ENCODE data around the gene LAMTOR5.
"Not testable (repeated sequence)": the region's sequence is repeated elsewhere in the genome, so short reads cannot be mapped to it uniquely, and the experiment has no call there.

The LAMTOR5 gene

GRCh38 chr1:110440877-110441276 lies 33.4 kb upstream of the LAMTOR5 start:
- WGBS = 57% methylated on average over 3 of the region's 3 CpGs
- no peaks in the 10 kb centered on the region for H3K9me3 ChIP-seq (ENCODE audit: insufficient read depth, low read depth, low read length)
- H3K36me3 ChIP-seq (ENCODE audit: insufficient read depth, low read length) = no peaks in the 10 kb centered on the region
- H3K9ac ChIP-seq (ENCODE audit: low read depth, low read length) = no peak overlapping the region
- no peak overlapping the region for H3K27ac ChIP-seq (ENCODE audit: low read depth, low read length)
- no peaks in the 10 kb centered on the region for H3K27me3 ChIP-seq (ENCODE audit: insufficient read depth, low read length)
- peaks cover 4% of the 10 kb centered on the region; the same call in 1 of the 2 replicates for H3K4me1 ChIP-seq (ENCODE audit: insufficient read depth, low read length)
- H3K4me3 ChIP-seq (ENCODE audit: low read length) = no peak overlapping the region

- H3K9ac ChIP-seq (ENCODE audit: low read depth, low read length); H3K27ac ChIP-seq (ENCODE audit: low read depth, low read length); H3K4me3 ChIP-seq (ENCODE audit: low read length); H3K9me3 ChIP-seq (ENCODE audit: insufficient read depth, low read depth, low read length); H3K36me3 ChIP-seq (ENCODE audit: insufficient read depth, low read length); H3K27me3 ChIP-seq (ENCODE audit: insufficient read depth, low read length); H3K4me1 ChIP-seq (ENCODE audit: insufficient read depth, low read length): not testable (repeated sequence)
- WGBS = 89% methylated on average over 2 of the region's 3 CpGs
These were observed 32.4 kb upstream of the LAMTOR5 start for GRCh38 chr1:110439873-110440272.

GRCh38 chr1:110438893-110439292 lies 31.4 kb upstream of the LAMTOR5 start:
- H3K27ac ChIP-seq (ENCODE audit: low read depth, low read length) = no peak overlapping the region
- no peaks in the 10 kb centered on the region for H3K9me3 ChIP-seq (ENCODE audit: insufficient read depth, low read depth, low read length)
- 92% methylated on average over 4 of the region's 4 CpGs for WGBS
- H3K4me1 ChIP-seq (ENCODE audit: insufficient read depth, low read length) = peaks cover 9% of the 10 kb centered on the region
- no peaks in the 10 kb centered on the region for H3K27me3 ChIP-seq (ENCODE audit: insufficient read depth, low read length)
- no peak overlapping the region for H3K4me3 ChIP-seq (ENCODE audit: low read length)
- no peaks in the 10 kb centered on the region for H3K36me3 ChIP-seq (ENCODE audit: insufficient read depth, low read length)
- no peak overlapping the region for H3K9ac ChIP-seq (ENCODE audit: low read depth, low read length)

GRCh38 chr1:110437645-110438299 lies 30.3 kb upstream of the LAMTOR5 start:
- WGBS = 64% methylated on average over 9 of the region's 9 CpGs
- not testable (repeated sequence) for H3K4me3 ChIP-seq (ENCODE audit: low read length); H3K27me3 ChIP-seq (ENCODE audit: insufficient read depth, low read length); H3K9me3 ChIP-seq (ENCODE audit: insufficient read depth, low read depth, low read length); H3K27ac ChIP-seq (ENCODE audit: low read depth, low read length); H3K36me3 ChIP-seq (ENCODE audit: insufficient read depth, low read length); H3K9ac ChIP-seq (ENCODE audit: low read depth, low read length)
- peaks cover 16% of the 10 kb centered on the region for H3K4me1 ChIP-seq (ENCODE audit: insufficient read depth, low read length)

- Histone ChIP-seq H3K4me3 (ENCODE audit: low read length) (no peak overlapping the region), H3K27ac (ENCODE audit: low read depth, low read length) (no peak overlapping the region), H3K36me3 (ENCODE audit: insufficient read depth, low read length) (no peaks in the 10 kb centered on the region), H3K4me1 (ENCODE audit: insufficient read depth, low read length) (peaks cover 16% of the 10 kb centered on the region), H3K27me3 (ENCODE audit: insufficient read depth, low read length) (no peaks in the 10 kb centered on the region), H3K9me3 (ENCODE audit: insufficient read depth, low read depth, low read length) (no peaks in the 10 kb centered on the region), H3K9ac (ENCODE audit: low read depth, low read length) (no peak overlapping the region)
- WGBS = 61% methylated on average over 7 of the region's 7 CpGs
These were observed 29.1 kb upstream of the LAMTOR5 start for GRCh38 chr1:110436635-110437034.

- no peak overlapping the region for H3K9ac ChIP-seq (ENCODE audit: low read depth, low read length)
- H3K4me3 ChIP-seq (ENCODE audit: low read length) = no peak overlapping the region
- H3K9me3 ChIP-seq (ENCODE audit: insufficient read depth, low read depth, low read length) = no peaks in the 10 kb centered on the region
- H3K27me3 ChIP-seq (ENCODE audit: insufficient read depth, low read length) = no peaks in the 10 kb centered on the region
- peaks cover 16% of the 10 kb centered on the region for H3K4me1 ChIP-seq (ENCODE audit: insufficient read depth, low read length)
- 97% methylated on average over 3 of the region's 3 CpGs for WGBS
- no peaks in the 10 kb centered on the region for H3K36me3 ChIP-seq (ENCODE audit: insufficient read depth, low read length)
- H3K27ac ChIP-seq (ENCODE audit: low read depth, low read length) = no peak overlapping the region
These were observed 27.5 kb upstream of the LAMTOR5 start for GRCh38 chr1:110434946-110435345.

- H3K27ac ChIP-seq (ENCODE audit: low read depth, low read length) = no peak overlapping the region
- H3K9ac ChIP-seq (ENCODE audit: low read depth, low read length) = no peak overlapping the region
- WGBS = 15% methylated on average over 3 of the region's 3 CpGs
- no peaks in the 10 kb centered on the region for H3K36me3 ChIP-seq (ENCODE audit: insufficient read depth, low read length)
- H3K27me3 ChIP-seq (ENCODE audit: insufficient read depth, low read length) = no peaks in the 10 kb centered on the region
- no peak overlapping the region for H3K4me3 ChIP-seq (ENCODE audit: low read length)
- no peaks in the 10 kb centered on the region for H3K9me3 ChIP-seq (ENCODE audit: insufficient read depth, low read depth, low read length)
- H3K4me1 ChIP-seq (ENCODE audit: insufficient read depth, low read length) = peaks cover 16% of the 10 kb centered on the region
These were observed 26.3 kb upstream of the LAMTOR5 start for GRCh38 chr1:110433803-110434202.

- peaks cover 16% of the 10 kb centered on the region for H3K4me1 ChIP-seq (ENCODE audit: insufficient read depth, low read length)
- no peaks in the 10 kb centered on the region for H3K27me3 ChIP-seq (ENCODE audit: insufficient read depth, low read length)
- H3K4me3 ChIP-seq (ENCODE audit: low read length) = no peak overlapping the region
- no peaks in the 10 kb centered on the region for H3K36me3 ChIP-seq (ENCODE audit: insufficient read depth, low read length)
- 96% methylated on average over 2 of the region's 2 CpGs for WGBS
- H3K9ac ChIP-seq (ENCODE audit: low read depth, low read length) = no peak overlapping the region
- no peak overlapping the region for H3K27ac ChIP-seq (ENCODE audit: low read depth, low read length)
- H3K9me3 ChIP-seq (ENCODE audit: insufficient read depth, low read depth, low read length) = no peaks in the 10 kb centered on the region
These were observed 25.7 kb upstream of the LAMTOR5 start for GRCh38 chr1:110433213-110433612.

- Histone ChIP-seq H3K4me3 (ENCODE audit: low read length) (no peak overlapping the region), H3K27me3 (ENCODE audit: insufficient read depth, low read length) (no peaks in the 10 kb centered on the region), H3K9ac (ENCODE audit: low read depth, low read length) (no peak overlapping the region), H3K4me1 (ENCODE audit: insufficient read depth, low read length) (peaks cover 12% of the 10 kb centered on the region), H3K9me3 (ENCODE audit: insufficient read depth, low read depth, low read length) (no peaks in the 10 kb centered on the region), H3K27ac (ENCODE audit: low read depth, low read length) (no peak overlapping the region), H3K36me3 (ENCODE audit: insufficient read depth, low read length) (no peaks in the 10 kb centered on the region)
- WGBS = 96% methylated on average over 4 of the region's 4 CpGs
These were observed 23.4 kb upstream of the LAMTOR5 start for GRCh38 chr1:110430901-110431300.

GRCh38 chr1:110430366-110430765 lies 22.9 kb upstream of the LAMTOR5 start:
- peaks cover 12% of the 10 kb centered on the region for H3K4me1 ChIP-seq (ENCODE audit: insufficient read depth, low read length)
- no peak overlapping the region for H3K4me3 ChIP-seq (ENCODE audit: low read length)
- no peaks in the 10 kb centered on the region for H3K27me3 ChIP-seq (ENCODE audit: insufficient read depth, low read length)
- no peaks in the 10 kb centered on the region for H3K36me3 ChIP-seq (ENCODE audit: insufficient read depth, low read length)
- H3K27ac ChIP-seq (ENCODE audit: low read depth, low read length) = no peak overlapping the region
- H3K9ac ChIP-seq (ENCODE audit: low read depth, low read length) = no peak overlapping the region
- 83% methylated on average over 6 of the region's 6 CpGs for WGBS
- no peaks in the 10 kb centered on the region for H3K9me3 ChIP-seq (ENCODE audit: insufficient read depth, low read depth, low read length)

GRCh38 chr1:110428946-110429345 lies 21.5 kb upstream of the LAMTOR5 start:
- Histone ChIP-seq H3K9me3 (ENCODE audit: insufficient read depth, low read depth, low read length) (no peaks in the 10 kb centered on the region), H3K4me3 (ENCODE audit: low read length) (no peak overlapping the region), H3K9ac (ENCODE audit: low read depth, low read length) (no peak overlapping the region), H3K27me3 (ENCODE audit: insufficient read depth, low read length) (no peaks in the 10 kb centered on the region), H3K4me1 (ENCODE audit: insufficient read depth, low read length) (peaks cover 8% of the 10 kb centered on the region), H3K27ac (ENCODE audit: low read depth, low read length) (no peak overlapping the region), H3K36me3 (ENCODE audit: insufficient read depth, low read length) (no peaks in the 10 kb centered on the region)
- 91% methylated on average over 4 of the region's 4 CpGs for WGBS

GRCh38 chr1:110426854-110427253 lies 19.4 kb upstream of the LAMTOR5 start:
- Histone ChIP-seq H3K36me3 (ENCODE audit: insufficient read depth, low read length) (no peaks in the 10 kb centered on the region), H3K9ac (ENCODE audit: low read depth, low read length) (no peak overlapping the region), H3K4me1 (ENCODE audit: insufficient read depth, low read length) (no peaks in the 10 kb centered on the region), H3K27me3 (ENCODE audit: insufficient read depth, low read length) (no peaks in the 10 kb centered on the region), H3K9me3 (ENCODE audit: insufficient read depth, low read depth, low read length) (no peaks in the 10 kb centered on the region), H3K27ac (ENCODE audit: low read depth, low read length) (no peak overlapping the region), H3K4me3 (ENCODE audit: low read length) (no peak overlapping the region)
- 81% methylated on average over 4 of the region's 4 CpGs for WGBS

Data from HUES64 (cell line).